ENCODE measurements around the gene ZFHX3.
"Not testable (repeated sequence)": the region's sequence is repeated elsewhere in the genome, so short reads cannot be mapped to it uniquely, and the experiment has no call there.

ZFHX3 gene

GRCh38 chr16:73006026-73006425 lies 41.9 kb downstream of the ZFHX3 start:
- FAIRE-seq, result no peak

GRCh38 chr16:73002866-73003265 lies 45.1 kb downstream of the ZFHX3 start:
- no peak for FAIRE-seq
- DNase-seq (ENCODE audit: insufficient read length, low spot score), result no peak

More at GRCh38 chr16:73006026-73006425, 41.9 kb downstream of the ZFHX3 start:
- DNase-seq (ENCODE audit: insufficient read length, low spot score), result no peak

GRCh38 chr16:73000907-73001521 lies 46.9 kb downstream of the ZFHX3 start:
- DNase-seq (ENCODE audit: insufficient read length, low spot score) (no peak), FAIRE-seq (no peak)

GRCh38 chr16:73000020-73000906 lies 47.7 kb downstream of the ZFHX3 start:
- FAIRE-seq, result no peak

GRCh38 chr16:72999541-73000019 lies 48.3 kb downstream of the ZFHX3 start:
- FAIRE-seq (no peak), DNase-seq (ENCODE audit: insufficient read length, low spot score) (no peak)

More at GRCh38 chr16:73000020-73000906, 47.7 kb downstream of the ZFHX3 start:
- no peak for DNase-seq (ENCODE audit: insufficient read length, low spot score)

- FAIRE-seq, result no peak
- DNase-seq (ENCODE audit: insufficient read length, low spot score), result no peak
Measured at GRCh38 chr16:72997141-72997542, 50.8 kb downstream of the ZFHX3 start.

GRCh38 chr16:72996291-72997062 lies 51.5 kb downstream of the ZFHX3 start:
- DNase-seq (ENCODE audit: insufficient read length, low spot score), result no peak
- no peak for FAIRE-seq

- not testable (repeated sequence) for FAIRE-seq; DNase-seq (ENCODE audit: insufficient read length, low spot score)
Measured at GRCh38 chr16:72995882-72996270, 52.1 kb downstream of the ZFHX3 start.

- no peak for DNase-seq (ENCODE audit: insufficient read length, low spot score)
- FAIRE-seq, result no peak
Measured at GRCh38 chr16:72995151-72995881, 52.6 kb downstream of the ZFHX3 start.

GRCh38 chr16:72992142-72992601 lies 55.8 kb downstream of the ZFHX3 start:
- DNase-seq (ENCODE audit: insufficient read length, low spot score) (no peak), FAIRE-seq (no peak)

GRCh38 chr16:72991644-72992043 lies 56.3 kb downstream of the ZFHX3 start:
- FAIRE-seq (no peak), DNase-seq (ENCODE audit: insufficient read length, low spot score) (no peak)

GRCh38 chr16:72991211-72991610 lies 56.7 kb downstream of the ZFHX3 start:
- no peak for DNase-seq (ENCODE audit: insufficient read length, low spot score)
- FAIRE-seq, result no peak

- no peak for DNase-seq (ENCODE audit: insufficient read length, low spot score)
- no peak for FAIRE-seq
Measured at GRCh38 chr16:72990571-72990970, 57.4 kb downstream of the ZFHX3 start.

GRCh38 chr16:72989579-72990551 lies 58.1 kb downstream of the ZFHX3 start:
- peak; percentile 76 for FAIRE-seq
- peak; percentile 78 for DNase-seq (ENCODE audit: insufficient read length, low spot score)

- not testable (repeated sequence) for FAIRE-seq; DNase-seq (ENCODE audit: insufficient read length, low spot score)
Measured at GRCh38 chr16:72989203-72989578, 58.7 kb downstream of the ZFHX3 start.

GRCh38 chr16:72988569-72988968 lies 59.4 kb downstream of the ZFHX3 start:
- FAIRE-seq, result no peak

GRCh38 chr16:72987480-72987901 lies 60.4 kb downstream of the ZFHX3 start:
- no peak for FAIRE-seq
- no peak for DNase-seq (ENCODE audit: insufficient read length, low spot score)

More at GRCh38 chr16:72988569-72988968, 59.4 kb downstream of the ZFHX3 start:
- no peak for DNase-seq (ENCODE audit: insufficient read length, low spot score)

- FAIRE-seq (no peak), DNase-seq (ENCODE audit: insufficient read length, low spot score) (no peak)
Measured at GRCh38 chr16:72985995-72986394, 61.9 kb downstream of the ZFHX3 start.

Measured in HTR-8/SVneo (cell line).